Measurements from ENCODE around the gene RPS2.

DNA sequence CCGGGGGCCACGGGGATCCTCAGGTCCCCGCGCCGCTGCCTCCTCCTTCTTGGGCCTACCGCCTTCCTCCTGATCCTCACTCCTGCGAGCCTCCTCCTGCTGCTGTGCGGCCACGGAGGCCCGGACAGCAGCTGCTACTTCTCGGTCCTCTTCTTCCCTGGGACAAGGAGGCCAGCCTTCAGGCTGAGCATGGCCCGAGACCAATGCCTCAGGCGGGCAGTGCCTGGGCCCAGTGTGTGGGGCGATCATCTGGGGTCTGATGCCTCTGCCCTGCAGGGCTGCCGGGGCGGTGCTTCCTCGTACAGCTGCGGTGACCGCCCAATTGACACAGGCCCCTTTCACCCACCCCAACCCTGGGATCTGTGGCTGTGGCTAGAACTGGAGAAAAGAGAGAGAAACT lies 36.4 kb upstream of the RPS2 start:
- TF ChIP-seq YY1 (IDR thresholded peaks at IDR 0.05; ENCODE audit: insufficient read depth, insufficient read length) (no peak), ZNF274 (IDR thresholded peaks at IDR 0.05; ENCODE audit: low read depth, low read length) (no peak), SUZ12 (IDR thresholded peaks at IDR 0.05; ENCODE audit: extremely low read depth, insufficient read depth, insufficient read length) (no peak)
